ENCODE results near the gene EPHA2.

EPHA2 gene

GRCh38 chr1:16149146-16149545 lies 6.7 kb downstream of the EPHA2 start:
- DNase-seq: no peak

DNA sequence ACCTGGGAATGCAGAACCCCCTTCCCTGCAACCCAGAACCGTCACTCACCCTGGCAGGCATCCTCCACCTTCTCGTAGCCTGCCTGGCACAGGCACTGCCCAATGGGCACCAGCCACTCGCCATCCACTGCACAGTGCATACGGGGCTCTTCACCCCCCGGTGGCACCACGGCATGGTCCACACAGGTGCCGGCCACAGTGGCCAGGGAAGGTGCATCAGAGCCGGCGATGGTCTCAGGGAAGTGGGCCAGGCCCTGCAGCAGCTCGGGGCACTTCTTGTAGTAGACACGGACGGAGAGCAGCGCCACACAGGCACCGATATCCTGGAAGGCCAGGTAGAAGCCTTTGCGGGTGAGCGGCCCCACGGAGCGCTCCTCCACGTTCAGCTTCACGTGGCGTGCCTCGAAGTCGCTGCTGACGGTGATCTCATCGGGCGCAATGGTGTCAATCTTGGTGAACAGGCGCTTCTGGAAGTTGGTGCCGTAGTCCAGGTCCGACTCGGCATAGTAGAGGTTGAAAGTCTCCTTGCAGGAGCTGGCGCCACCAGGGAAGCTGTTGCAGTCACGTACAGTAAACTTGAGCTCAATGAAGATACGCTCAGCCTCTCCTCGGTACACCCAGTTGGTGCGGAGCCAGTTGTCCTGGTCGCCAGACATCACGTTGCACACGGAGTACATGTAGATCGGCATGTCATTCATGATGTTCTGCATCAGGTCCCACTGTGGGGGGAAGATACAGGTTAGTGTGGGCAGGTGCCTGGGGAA lies 7.4 kb downstream of the EPHA2 start:
- DNase-seq: no peak

- no peak for DNase-seq
Measured at GRCh38 chr1:16147156-16147926, 8.5 kb downstream of the EPHA2 start.

DNA sequence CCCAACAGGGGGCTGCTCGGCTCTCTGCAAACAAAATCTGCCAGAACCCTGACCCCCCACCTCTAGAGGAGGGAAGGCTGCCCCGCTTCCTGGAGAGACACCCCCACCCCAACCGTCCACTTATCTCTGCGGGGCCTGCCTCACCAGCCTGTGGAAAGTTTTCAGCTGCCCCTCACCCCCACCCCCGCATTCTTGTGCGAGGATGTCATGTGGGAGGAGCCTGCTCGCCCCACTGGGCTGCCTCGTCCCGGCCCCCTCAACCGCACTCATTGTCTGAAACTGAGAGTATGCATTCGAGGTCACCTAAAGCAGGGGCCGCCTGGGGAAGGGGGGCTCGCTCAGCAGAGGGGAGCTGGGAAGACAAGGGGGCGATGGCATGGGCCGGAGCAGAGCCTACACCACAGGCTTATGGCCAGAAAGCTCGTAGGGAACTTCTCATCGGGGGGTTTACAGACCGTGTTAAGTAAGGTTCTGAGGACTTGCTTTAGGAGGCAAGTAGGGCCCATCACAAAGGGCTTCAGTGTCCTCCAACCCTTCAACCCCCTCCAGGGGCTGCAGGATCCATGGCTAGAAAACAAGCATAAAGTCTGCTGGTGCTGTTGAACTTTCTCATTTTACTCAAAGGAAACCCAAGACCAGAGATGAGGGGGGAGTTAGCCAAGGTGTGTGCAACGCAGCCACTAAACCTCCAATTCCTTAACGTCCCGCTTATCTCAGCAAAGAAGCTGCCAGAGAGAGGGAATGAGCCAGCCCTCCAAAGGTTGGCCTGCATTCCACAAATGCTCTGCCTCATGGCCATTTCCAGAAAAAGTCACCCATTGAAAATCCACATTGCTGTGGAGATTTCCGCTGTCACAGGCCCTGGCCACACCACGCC lies 9.4 kb downstream of the EPHA2 start:
- no peak for DNase-seq

- no peak for DNase-seq
Measured at GRCh38 chr1:16145662-16146278, 10.1 kb downstream of the EPHA2 start.

- peak; percentile 74 for DNase-seq
Measured at GRCh38 chr1:16145030-16145661, 10.7 kb downstream of the EPHA2 start.

GRCh38 chr1:16144325-16145029 lies 11.4 kb downstream of the EPHA2 start:
- DNase-seq: no peak

DNA sequence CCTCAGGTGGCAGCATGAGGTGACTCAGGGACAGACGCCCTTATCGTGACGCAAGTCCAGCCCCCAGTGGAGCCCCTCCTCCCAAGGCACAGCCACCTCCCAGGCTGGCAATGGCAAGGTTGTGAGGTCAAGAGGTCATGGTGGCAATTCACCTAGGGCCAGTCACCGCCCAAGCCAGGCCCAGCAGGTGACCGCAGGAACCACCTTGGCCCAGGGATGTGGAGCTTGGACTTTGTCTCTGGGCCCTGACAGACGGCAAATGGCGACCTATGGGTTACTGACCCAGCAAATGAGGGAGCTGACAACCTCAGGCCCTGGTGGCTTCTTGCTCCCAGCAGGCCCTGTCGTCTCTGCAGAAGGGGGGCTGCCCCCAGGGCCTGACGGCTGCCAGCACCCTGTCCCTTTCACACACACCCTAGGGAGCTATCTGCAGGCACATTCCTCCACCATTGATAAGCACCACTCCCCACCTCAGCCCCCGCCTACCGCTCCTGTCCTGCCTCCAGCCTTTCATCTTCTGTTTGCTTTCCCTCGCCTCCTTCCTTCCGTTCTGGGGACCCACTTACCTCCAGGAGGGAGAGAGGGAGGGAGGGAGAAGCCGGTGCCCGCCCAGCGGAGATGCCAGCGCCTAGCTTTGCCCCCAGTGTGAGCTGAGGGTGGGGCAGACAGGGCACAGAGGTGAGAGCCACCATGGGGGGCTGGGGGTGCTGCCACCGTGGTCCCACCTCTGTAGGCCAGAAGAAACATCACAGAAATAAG lies 12.1 kb downstream of the EPHA2 start:
- DNase-seq: no peak

DNA sequence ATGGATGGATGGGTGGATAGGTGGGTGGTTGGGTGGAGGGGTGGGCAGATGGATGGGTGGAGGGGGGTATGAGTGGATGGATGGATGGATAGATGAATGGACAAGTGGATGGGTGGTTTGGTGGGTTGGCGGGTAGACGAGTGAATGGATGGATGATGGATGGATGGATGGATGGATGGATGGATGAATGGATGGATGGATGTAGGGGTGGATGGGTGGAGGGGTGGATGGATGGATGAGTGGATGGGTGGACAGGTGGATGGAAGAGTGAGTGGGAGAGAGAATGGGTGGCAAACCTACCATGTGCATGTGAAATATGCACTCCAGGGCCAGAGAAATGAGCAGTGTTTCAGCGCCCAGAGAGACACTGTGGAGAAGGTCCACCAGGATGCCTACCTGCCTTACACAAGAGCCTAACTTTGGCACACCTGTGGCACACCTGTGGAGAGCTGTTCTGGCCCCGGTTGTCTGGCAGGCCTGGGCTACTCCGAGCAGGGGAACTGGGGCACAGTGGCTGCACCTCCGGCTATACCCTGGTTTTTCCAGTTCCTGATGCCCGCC lies 12.8 kb downstream of the EPHA2 start:
- no peak for DNase-seq

GRCh38 chr1:16142383-16142995 lies 13.4 kb downstream of the EPHA2 start:
- no peak for DNase-seq

GRCh38 chr1:16141573-16142336 lies 14.1 kb downstream of the EPHA2 start:
- DNase-seq: no peak

- DNase-seq: no peak
Measured at GRCh38 chr1:16140068-16140596, 15.7 kb downstream of the EPHA2 start.

GRCh38 chr1:16139473-16139962 lies 16.4 kb downstream of the EPHA2 start:
- no peak for DNase-seq

- no peak for DNase-seq
Measured at GRCh38 chr1:16138772-16139221, 17.1 kb downstream of the EPHA2 start.

DNA sequence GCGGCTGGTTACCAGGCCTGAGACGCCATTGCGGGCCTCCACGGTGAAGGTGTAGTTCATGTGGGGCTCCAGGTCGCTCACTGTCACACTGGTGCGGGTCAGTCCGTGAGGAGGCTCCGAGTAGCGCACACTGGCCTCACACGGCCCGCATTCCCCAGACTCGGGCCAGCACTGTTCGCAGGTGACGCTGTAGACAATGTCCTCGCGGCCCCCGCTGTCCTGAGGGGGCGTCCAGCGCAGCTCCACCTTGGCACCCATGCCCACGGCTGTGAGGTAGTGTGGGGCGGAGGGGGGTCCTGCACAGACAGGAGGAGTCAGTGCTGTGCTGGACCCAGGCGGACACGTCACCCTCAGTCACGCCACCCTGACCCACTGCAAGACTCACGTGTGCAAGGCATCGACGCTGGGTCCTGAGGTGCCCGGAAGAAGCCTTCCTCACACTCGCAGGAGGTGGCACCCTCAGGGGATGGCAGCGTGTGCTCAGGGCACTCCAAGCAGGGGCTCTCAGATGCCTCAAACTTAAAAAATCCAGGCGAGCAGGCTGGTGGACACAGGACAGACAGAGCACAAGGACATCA lies 17.9 kb downstream of the EPHA2 start:
- DNase-seq: no peak

DNA sequence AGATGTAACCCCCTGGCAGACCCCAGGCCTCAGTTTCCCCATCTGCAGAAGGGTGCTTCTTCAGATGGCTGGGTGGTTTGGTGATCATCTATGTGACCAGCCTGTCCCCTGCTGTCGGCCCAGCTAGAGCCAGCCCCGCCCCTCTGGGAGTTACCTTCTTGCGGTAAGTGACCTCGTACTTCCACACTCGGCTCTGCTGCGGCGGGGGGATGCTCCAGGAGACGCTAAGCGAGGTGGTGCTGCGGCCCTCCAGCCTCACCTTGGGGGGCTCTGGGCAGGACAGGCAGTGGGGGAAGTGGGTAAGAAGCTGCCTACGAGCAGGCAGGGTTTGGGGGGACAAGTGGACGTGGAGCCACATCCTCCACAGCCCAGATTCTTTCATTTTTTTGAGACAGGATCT lies 20.4 kb downstream of the EPHA2 start:
- no peak for DNase-seq

- no peak for DNase-seq
Measured at GRCh38 chr1:16134906-16135305, 21.0 kb downstream of the EPHA2 start.

- DNase-seq: no peak
Measured at GRCh38 chr1:16134066-16134801, 21.6 kb downstream of the EPHA2 start.
